ENCODE results near the gene NLRP6. TPM values are rescaled to one million over a fixed set of nuclear protein-coding genes. Genes with fewer than 3 reads are reported as not detected.
"Not testable (repeated sequence)": the region's sequence is repeated elsewhere in the genome, so short reads cannot be mapped to it uniquely, and the experiment has no call there.

Gene NLRP6
- total RNA-seq, 2 experiments from 2014 or later = 2.5 TPM

DNA sequence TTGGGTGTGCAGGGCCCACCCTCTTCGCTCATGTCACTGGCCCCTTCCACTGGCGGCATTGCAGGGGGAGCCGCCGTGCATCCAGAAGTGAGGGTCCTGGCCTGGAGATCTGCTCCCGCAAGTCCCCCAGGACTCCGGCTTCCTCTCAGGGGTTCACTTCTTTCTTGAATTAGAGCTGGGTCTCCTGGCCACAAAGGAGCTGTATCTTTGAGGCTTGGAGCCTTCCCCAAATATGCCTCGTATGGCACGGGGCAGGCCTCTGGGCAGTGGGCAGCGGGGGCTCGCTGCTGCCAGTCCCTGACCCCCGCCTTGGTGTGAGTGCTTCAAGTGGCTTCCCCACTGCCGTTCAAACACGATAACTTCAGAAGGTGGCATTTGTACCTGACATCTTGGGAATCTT is 49.8 kb downstream of the NLRP6 start:
- no peaks in the 10 kb centered on the region for H3K9me3 Mint-ChIP-seq
- peaks cover 6% of the 10 kb centered on the region for H3K27me3 Mint-ChIP-seq
- ChIA-PET POLR2A (interaction anchor here (0.7 to 1.9 kb wide), 4 partner anchors 12 to 37 kb away, joined by 3 to 20 read pairs (median 8); partner anchors contain the start of gene IFITM1), CTCF (interaction anchor here (0.9 to 1.7 kb wide), 3 partner anchors 16 to 77 kb away, joined by 4 to 6 read pairs (median 5); no protein-coding TSS in a partner anchor)
- no peaks in the 10 kb centered on the region for H3K36me3 Mint-ChIP-seq (ENCODE audit: low read depth)
- no peak for DNase-seq
- H3K4me3 Mint-ChIP-seq = no peak overlapping the region
- no peak overlapping the region for H3K27ac Mint-ChIP-seq
- peaks cover 71% of the 10 kb centered on the region for H3K4me1 Mint-ChIP-seq

GRCh38 chr11:328516-329100 is 50.4 kb downstream of the NLRP6 start:
- H3K4me3 Mint-ChIP-seq, H3K27me3 Mint-ChIP-seq: not testable (repeated sequence)
- POLR2A ChIA-PET = interaction anchor here (0.6 to 2.2 kb wide), 2 partner anchors 19 to 27 kb away, joined by 3 to 11 read pairs; no protein-coding TSS in a partner anchor

GRCh38 chr11:329886-330253 is 51.7 kb downstream of the NLRP6 start:
- ChIA-PET POLR2A (interaction anchor here (0.7 to 2.5 kb wide), 4 partner anchors 12 to 26 kb away, joined by 3 to 11 read pairs (median 5); no protein-coding TSS in a partner anchor), CTCF (interaction anchor here (1.0 to 2.4 kb wide), 3 partner anchors 10 to 119 kb away, joined by 3 to 16 read pairs (median 5); no protein-coding TSS in a partner anchor)
- Mint-ChIP-seq H3K27ac (peak overlapping the region; percentile 50), H3K9me3 (no peaks in the 10 kb centered on the region), H3K27me3 (peaks cover 14% of the 10 kb centered on the region), H3K36me3 (ENCODE audit: low read depth) (no peaks in the 10 kb centered on the region), H3K4me1 (peaks cover 70% of the 10 kb centered on the region), H3K4me3 (no peak overlapping the region)
- DNase-seq = no peak

More at GRCh38 chr11:328516-329100, 50.4 kb downstream of the NLRP6 start:
- not testable (repeated sequence) for DNase-seq; H3K36me3 Mint-ChIP-seq (ENCODE audit: low read depth); H3K9me3 Mint-ChIP-seq; H3K27ac Mint-ChIP-seq
- CTCF ChIA-PET = interaction anchor here (0.7 to 2.4 kb wide), 4 partner anchors 11 to 60 kb away, joined by 3 to 16 read pairs (median 4); no protein-coding TSS in a partner anchor
- peaks cover 73% of the 10 kb centered on the region for H3K4me1 Mint-ChIP-seq

DNA sequence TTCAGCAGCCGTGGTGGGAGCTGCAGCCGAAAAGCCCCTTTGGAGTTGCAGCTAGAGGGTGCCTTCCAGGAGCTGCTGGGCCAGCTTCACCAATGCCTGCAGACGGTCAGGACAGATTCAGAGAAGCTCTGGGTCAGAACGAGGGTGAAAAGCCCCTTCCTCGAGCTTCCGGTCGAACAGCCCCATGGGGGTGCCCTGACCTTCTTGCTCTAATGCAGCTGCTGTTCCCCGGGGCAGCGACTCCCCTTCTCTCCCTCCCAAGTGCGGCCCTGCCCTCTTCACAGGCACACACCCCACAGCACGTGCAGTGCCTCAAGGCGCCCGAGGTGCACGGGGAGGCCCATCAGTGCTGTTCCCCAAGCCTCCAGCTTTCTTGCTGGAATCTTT is 52.1 kb downstream of the NLRP6 start:
- ChIA-PET POLR2A (interaction anchor here (0.7 to 2.5 kb wide), 4 partner anchors 13 to 25 kb away, joined by 3 to 11 read pairs (median 5); no protein-coding TSS in a partner anchor), CTCF (interaction anchor here (1.0 to 2.4 kb wide), 3 partner anchors 9 to 118 kb away, joined by 3 to 16 read pairs (median 5); no protein-coding TSS in a partner anchor)
- Mint-ChIP-seq H3K27me3 (peaks cover 14% of the 10 kb centered on the region), H3K36me3 (ENCODE audit: low read depth) (no peaks in the 10 kb centered on the region), H3K27ac (no peak overlapping the region), H3K4me3 (no peak overlapping the region), H3K9me3 (no peaks in the 10 kb centered on the region), H3K4me1 (peaks cover 68% of the 10 kb centered on the region)
- DNase-seq = no peak

DNA sequence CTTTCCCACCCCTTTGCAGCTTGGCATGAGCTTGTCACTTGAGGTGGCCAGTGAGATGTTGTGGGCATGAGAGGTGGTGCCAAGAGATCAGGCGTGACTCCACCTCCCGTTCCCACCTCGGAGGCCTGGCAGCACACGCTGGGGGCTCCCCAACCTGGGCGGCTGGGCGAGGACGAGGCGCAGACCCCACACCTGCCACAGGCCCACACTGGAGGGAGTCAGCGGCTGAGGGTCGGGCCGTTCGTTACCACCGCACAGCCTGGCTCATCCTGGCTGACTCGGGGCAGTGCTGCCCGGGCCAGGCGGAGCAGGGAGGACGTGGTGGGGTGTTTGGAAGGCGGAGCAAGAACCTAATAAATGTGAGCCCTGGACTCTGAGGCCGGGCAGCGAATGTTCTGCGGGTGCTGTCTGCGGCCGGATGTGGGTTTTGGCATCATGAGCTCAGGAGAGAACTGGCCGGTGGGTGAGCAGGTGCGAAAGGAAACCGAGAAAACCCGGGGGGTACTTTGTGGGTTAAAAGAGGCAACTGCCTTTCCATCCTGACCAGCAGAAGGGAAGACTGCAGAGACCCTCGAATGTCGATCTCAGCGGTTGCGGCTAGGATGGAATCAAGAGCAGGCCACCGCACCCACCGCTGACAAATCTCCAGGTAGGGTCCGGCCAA is 52.6 kb downstream of the NLRP6 start:
- peaks cover 19% of the 10 kb centered on the region for H3K27me3 Mint-ChIP-seq
- no peaks in the 10 kb centered on the region for H3K9me3 Mint-ChIP-seq
- H3K4me1 Mint-ChIP-seq = peaks cover 64% of the 10 kb centered on the region
- no peak overlapping the region for H3K4me3 Mint-ChIP-seq
- DNase-seq = peak; percentile 55
- no peaks in the 10 kb centered on the region for H3K36me3 Mint-ChIP-seq (ENCODE audit: low read depth)
- H3K27ac Mint-ChIP-seq = no peak overlapping the region
- ChIA-PET CTCF (interaction anchor here (1.0 to 2.4 kb wide), 3 partner anchors 9 to 118 kb away, joined by 3 to 16 read pairs (median 5); no protein-coding TSS in a partner anchor), POLR2A (interaction anchor here (0.7 to 2.5 kb wide), 4 partner anchors 13 to 25 kb away, joined by 3 to 11 read pairs (median 5); no protein-coding TSS in a partner anchor)

- H3K27me3 Mint-ChIP-seq = peaks cover 23% of the 10 kb centered on the region
- H3K36me3 Mint-ChIP-seq (ENCODE audit: low read depth) = no peaks in the 10 kb centered on the region
- ChIA-PET CTCF (no interaction called here), POLR2A (interaction anchor here (2.1 to 2.5 kb wide), 2 partner anchors 14 to 20 kb away, joined by 5 read pairs; no protein-coding TSS in a partner anchor)
- no peak for DNase-seq
- no peaks in the 10 kb centered on the region for H3K9me3 Mint-ChIP-seq
- H3K27ac Mint-ChIP-seq = no peak overlapping the region
- H3K4me1 Mint-ChIP-seq = peaks cover 58% of the 10 kb centered on the region
- no peak overlapping the region for H3K4me3 Mint-ChIP-seq
Observed at GRCh38 chr11:331358-332060, 53.3 kb downstream of the NLRP6 start.

GRCh38 chr11:332651-333480 is 54.7 kb downstream of the NLRP6 start:
- no peak overlapping the region for H3K27ac Mint-ChIP-seq
- ChIA-PET POLR2A (interaction anchor here (0.8 kb wide), 1 partner anchor 23 kb away, joined by 3 read pairs; no protein-coding TSS in a partner anchor), CTCF (interaction anchor here (0.5 to 1.5 kb wide), 2 partner anchors 22 to 363 kb away, joined by 3 to 4 read pairs; no protein-coding TSS in a partner anchor)
- H3K4me1 Mint-ChIP-seq = peaks cover 50% of the 10 kb centered on the region
- peaks cover 27% of the 10 kb centered on the region for H3K27me3 Mint-ChIP-seq
- DNase-seq = no peak
- H3K9me3 Mint-ChIP-seq = no peaks in the 10 kb centered on the region
- no peaks in the 10 kb centered on the region for H3K36me3 Mint-ChIP-seq (ENCODE audit: low read depth)
- no peak overlapping the region for H3K4me3 Mint-ChIP-seq

- H3K4me1 Mint-ChIP-seq = peaks cover 44% of the 10 kb centered on the region
- not testable (repeated sequence) for DNase-seq; H3K4me3 Mint-ChIP-seq; H3K9me3 Mint-ChIP-seq; H3K36me3 Mint-ChIP-seq (ENCODE audit: low read depth); H3K27ac Mint-ChIP-seq
- ChIA-PET CTCF (interaction anchor here (0.5 to 1.5 kb wide), 2 partner anchors 21 to 363 kb away, joined by 3 to 4 read pairs; no protein-coding TSS in a partner anchor), POLR2A (interaction anchor here (0.8 kb wide), 1 partner anchor 22 kb away, joined by 3 read pairs; no protein-coding TSS in a partner anchor)
- H3K27me3 Mint-ChIP-seq = peaks cover 27% of the 10 kb centered on the region
Observed at GRCh38 chr11:333616-334263, 55.5 kb downstream of the NLRP6 start.

DNA sequence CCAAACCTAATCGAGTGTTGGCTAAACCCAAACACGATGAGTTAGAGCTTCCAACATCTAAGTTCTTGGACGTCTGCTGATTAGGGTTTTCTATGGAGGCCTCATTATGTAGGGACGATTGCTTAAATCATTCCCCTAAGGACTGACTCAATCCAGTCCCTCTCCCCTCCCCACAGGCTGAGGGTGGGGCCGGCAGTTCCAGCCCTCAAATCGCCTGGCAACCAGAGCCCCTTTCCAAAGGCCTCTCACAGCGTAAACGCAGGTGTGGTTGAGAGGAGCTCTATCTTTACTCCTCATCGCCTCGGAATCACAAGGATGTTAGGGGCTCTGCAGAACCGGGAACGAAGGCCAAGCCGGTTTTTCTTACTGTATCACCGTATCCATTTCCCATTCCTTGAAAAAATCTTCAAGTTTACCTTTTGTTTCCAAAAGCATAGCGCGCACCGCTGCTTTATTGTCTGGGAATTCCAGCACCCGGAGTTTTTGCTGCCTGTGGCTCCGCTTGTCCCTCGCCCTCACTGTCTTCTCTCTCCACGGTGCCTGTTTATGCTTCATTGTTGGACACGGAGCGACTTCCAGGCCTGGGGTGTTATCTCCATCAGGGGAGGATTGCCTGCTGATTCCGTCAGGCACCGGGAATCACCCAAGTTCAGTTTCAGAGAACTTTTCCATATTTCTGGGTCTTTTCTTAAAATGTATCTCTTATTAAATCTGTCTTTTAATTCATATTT is 56.2 kb downstream of the NLRP6 start:
- H3K27ac Mint-ChIP-seq = no peak overlapping the region
- peaks cover 27% of the 10 kb centered on the region for H3K27me3 Mint-ChIP-seq
- no peak overlapping the region for H3K4me3 Mint-ChIP-seq
- DNase-seq = no peak
- peaks cover 39% of the 10 kb centered on the region for H3K4me1 Mint-ChIP-seq
- ChIA-PET CTCF (no interaction called here), POLR2A (no interaction called here)
- no peaks in the 10 kb centered on the region for H3K36me3 Mint-ChIP-seq (ENCODE audit: low read depth)
- no peaks in the 10 kb centered on the region for H3K9me3 Mint-ChIP-seq
